ENCODE results near the gene FMNL2.

The FMNL2 gene

GRCh38 chr2:152553518-152553917, 218.5 kb downstream of the FMNL2 start:
- H3K79me2 ChIP-seq (ENCODE audit: insufficient read depth, low read length), result no peaks in the 10 kb centered on the region
- ATAC-seq (ENCODE audit: insufficient read depth, low read depth), result no peak
- TF ChIP-seq EZH2 (IDR thresholded peaks at IDR 0.05; ENCODE audit: borderline replicate concordance, low read depth, low read length, severe bottlenecking) (no peak), CTCF (IDR thresholded peaks at IDR 0.05; ENCODE audit: borderline replicate concordance, extremely low read depth, low read length, poor library complexity, severe bottlenecking) (no peak)
- no peak overlapping the region for H3K4me3 ChIP-seq (ENCODE audit: low read depth in 1 of 2, low read length in 2 of 2)
- no peak overlapping the region for H3K27ac ChIP-seq (ENCODE audit: low read length)
- H3K27me3 ChIP-seq (ENCODE audit: insufficient read depth, low read length, poor library complexity), result peaks cover 15% of the 10 kb centered on the region
- H2AFZ ChIP-seq (ENCODE audit: low read depth, low read length), result no peak overlapping the region
- no peaks in the 10 kb centered on the region for H3K9me3 ChIP-seq (ENCODE audit: insufficient read depth, low read length, severe bottlenecking)
- no peak overlapping the region for H3K9ac ChIP-seq (ENCODE audit: low read depth, low read length)
- no peaks in the 10 kb centered on the region for H3K4me1 ChIP-seq (ENCODE audit: insufficient read depth, low read length)
- no peaks in the 10 kb centered on the region for H3K36me3 ChIP-seq (ENCODE audit: insufficient read depth, low read length)
- no peak for DNase-seq
- H3K4me2 ChIP-seq (ENCODE audit: insufficient read depth, low read length), result no peak overlapping the region
- no peaks in the 10 kb centered on the region for H4K20me1 ChIP-seq (ENCODE audit: insufficient read depth, low read length)

GRCh38 chr2:152555048-152555447, 220.1 kb downstream of the FMNL2 start:
- Histone ChIP-seq H3K27me3 (ENCODE audit: insufficient read depth, low read length, poor library complexity) (peaks cover 15% of the 10 kb centered on the region), H3K4me1 (ENCODE audit: insufficient read depth, low read length) (no peaks in the 10 kb centered on the region), H3K27ac (ENCODE audit: low read length) (no peak overlapping the region), H3K9ac (ENCODE audit: low read depth, low read length) (no peak overlapping the region), H2AFZ (ENCODE audit: low read depth, low read length) (no peak overlapping the region), H3K79me2 (ENCODE audit: insufficient read depth, low read length) (no peaks in the 10 kb centered on the region), H3K4me2 (ENCODE audit: insufficient read depth, low read length) (no peak overlapping the region), H3K36me3 (ENCODE audit: insufficient read depth, low read length) (no peaks in the 10 kb centered on the region), H3K9me3 (ENCODE audit: insufficient read depth, low read length, severe bottlenecking) (no peaks in the 10 kb centered on the region), H4K20me1 (ENCODE audit: insufficient read depth, low read length) (no peaks in the 10 kb centered on the region), H3K4me3 (ENCODE audit: low read depth in 1 of 2, low read length in 2 of 2) (no peak overlapping the region)
- DNase-seq (no peak), ATAC-seq (ENCODE audit: insufficient read depth, low read depth) (no peak)
- TF ChIP-seq CTCF (IDR thresholded peaks at IDR 0.05; ENCODE audit: borderline replicate concordance, extremely low read depth, low read length, poor library complexity, severe bottlenecking) (no peak), EZH2 (IDR thresholded peaks at IDR 0.05; ENCODE audit: borderline replicate concordance, low read depth, low read length, severe bottlenecking) (no peak)

GRCh38 chr2:152556506-152556905, 221.5 kb downstream of the FMNL2 start:
- H3K4me1 ChIP-seq (ENCODE audit: insufficient read depth, low read length), result no peaks in the 10 kb centered on the region
- DNase-seq (no peak), ATAC-seq (ENCODE audit: insufficient read depth, low read depth) (no peak)
- no peaks in the 10 kb centered on the region for H3K79me2 ChIP-seq (ENCODE audit: insufficient read depth, low read length)
- H3K4me3 ChIP-seq (ENCODE audit: low read depth in 1 of 2, low read length in 2 of 2), result no peak overlapping the region
- H3K27me3 ChIP-seq (ENCODE audit: insufficient read depth, low read length, poor library complexity), result peaks cover 21% of the 10 kb centered on the region
- no peak overlapping the region for H3K27ac ChIP-seq (ENCODE audit: low read length)
- no peaks in the 10 kb centered on the region for H4K20me1 ChIP-seq (ENCODE audit: insufficient read depth, low read length)
- H3K9ac ChIP-seq (ENCODE audit: low read depth, low read length), result no peak overlapping the region
- H3K36me3 ChIP-seq (ENCODE audit: insufficient read depth, low read length), result no peaks in the 10 kb centered on the region
- TF ChIP-seq EZH2 (IDR thresholded peaks at IDR 0.05; ENCODE audit: borderline replicate concordance, low read depth, low read length, severe bottlenecking) (no peak), CTCF (IDR thresholded peaks at IDR 0.05; ENCODE audit: borderline replicate concordance, extremely low read depth, low read length, poor library complexity, severe bottlenecking) (no peak)
- H3K9me3 ChIP-seq (ENCODE audit: insufficient read depth, low read length, severe bottlenecking), result no peaks in the 10 kb centered on the region
- H2AFZ ChIP-seq (ENCODE audit: low read depth, low read length), result no peak overlapping the region
- no peak overlapping the region for H3K4me2 ChIP-seq (ENCODE audit: insufficient read depth, low read length)
